Activated CD4-positive, alpha-beta T cell treated with anti-CD3 and anti-CD28 coated beads for 1 hour (primary cell): ENCODE data around the gene XPO5.
"Not testable (repeated sequence)": the region's sequence is repeated elsewhere in the genome, so short reads cannot be mapped to it uniquely, and the experiment has no call there.

Experiments
- DNase-seq: peaks from one replicate; pipeline ENCODE4 v3.0.0-alpha.2; 2020

The XPO5 gene

GRCh38 chr6:43516367-43516696 is 59.5 kb downstream of the XPO5 start:
- DNase-seq = no peak

- DNase-seq = no peak
Observed at GRCh38 chr6:43515808-43516207, 60.0 kb downstream of the XPO5 start.

GRCh38 chr6:43511824-43512415 is 63.9 kb downstream of the XPO5 start:
- no peak for DNase-seq

GRCh38 chr6:43510827-43511163 is 65.0 kb downstream of the XPO5 start:
- DNase-seq = no peak

- DNase-seq = peak; percentile 65
Observed at GRCh38 chr6:43509984-43510826, 65.6 kb downstream of the XPO5 start, which contains the start of gene LRRC73. TSS of gene LRRC73 (minus strand) at chr6:43510346. CDS start at chr6:43509785, 561 bp downstream.

GRCh38 chr6:43509142-43509983 is 66.5 kb downstream of the XPO5 start:
- DNase-seq = no peak

GRCh38 chr6:43508481-43509141 is 67.2 kb downstream of the XPO5 start:
- no peak for DNase-seq

- peak; percentile 63 for DNase-seq
Observed at GRCh38 chr6:43506667-43507471, 69.0 kb downstream of the XPO5 start.

- no peak for DNase-seq
Observed at GRCh38 chr6:43506171-43506570, 69.7 kb downstream of the XPO5 start.

- DNase-seq = no peak
Observed at GRCh38 chr6:43505718-43506117, 70.1 kb downstream of the XPO5 start.

- no peak for DNase-seq
Observed at GRCh38 chr6:43504756-43505593, 70.9 kb downstream of the XPO5 start.

GRCh38 chr6:43503443-43503842 is 72.4 kb downstream of the XPO5 start:
- no peak for DNase-seq

- no peak for DNase-seq
Observed at GRCh38 chr6:43502666-43503065, 73.2 kb downstream of the XPO5 start.

- DNase-seq = no peak
Observed at GRCh38 chr6:43500921-43501320, 74.9 kb downstream of the XPO5 start.

GRCh38 chr6:43499028-43499815 is 76.6 kb downstream of the XPO5 start:
- DNase-seq = no peak

- not testable (repeated sequence) for DNase-seq
Observed at GRCh38 chr6:43498291-43498690, 77.5 kb downstream of the XPO5 start.

- no peak for DNase-seq
Observed at GRCh38 chr6:43497689-43498088, 78.1 kb downstream of the XPO5 start.

GRCh38 chr6:43497129-43497396 is 78.8 kb downstream of the XPO5 start:
- DNase-seq = no peak

- DNase-seq = no peak
Observed at GRCh38 chr6:43496370-43497128, 79.3 kb downstream of the XPO5 start.

GRCh38 chr6:43495409-43495941 is 80.4 kb downstream of the XPO5 start:
- DNase-seq = no peak
